NB4 (cell line): ENCODE results near the gene OR2T6.
"Not testable (repeated sequence)": the region's sequence is repeated elsewhere in the genome, so short reads cannot be mapped to it uniquely, and the experiment has no call there.

Experiments
- DNase-seq: peaks from one replicate; pipeline ENCODE4 v3.0.0; 2010; ENCODE audit warnings: low read depth
- H3K4me3 ChIP-seq: one replicate; pipeline ENCODE4 v1.5.1; 2011; ENCODE audit warnings: mild to moderate bottlenecking, low read depth, low read length, moderate library complexity
- CTCF ChIP-seq: IDR thresholded peaks from one replicate; pipeline ENCODE4 v1.5.1; 2012; ENCODE audit warnings: low read depth, low read length
- MAX ChIP-seq: IDR thresholded peaks from 2 replicates; pipeline ENCODE4 v1.6.1; 2011; ENCODE audit warnings: low read depth, low read length
- MYC ChIP-seq: IDR thresholded peaks from 2 replicates; pipeline ENCODE4 v1.6.1; 2011; ENCODE audit warnings: low read depth, low read length
- POLR2A ChIP-seq: IDR thresholded peaks from 2 replicates; pipeline ENCODE4 v1.6.1; 2011; ENCODE audit warnings: mild to moderate bottlenecking; ENCODE audit not compliant: insufficient read length; ENCODE audit errors: extremely low read depth

The OR2T6 gene

GRCh38 chr1:248416226-248416625, 40.7 kb downstream of the OR2T6 start:
- no peak for DNase-seq
- TF ChIP-seq MAX (no peak), POLR2A (no peak), MYC (no peak), CTCF (no peak)
- H3K4me3 ChIP-seq, result no peak overlapping the region

- TF ChIP-seq MYC (no peak), CTCF (no peak), POLR2A (no peak), MAX (no peak)
These were observed 42.3 kb downstream of the OR2T6 start for GRCh38 chr1:248417854-248418253.

GRCh38 chr1:248421384-248421783, 45.8 kb downstream of the OR2T6 start:
- no peak overlapping the region for H3K4me3 ChIP-seq
- TF ChIP-seq MYC, result no peak
- no peak for TF ChIP-seq POLR2A
- no peak for TF ChIP-seq MAX
- TF ChIP-seq CTCF, result no peak
- DNase-seq, result peak; percentile 4

More at GRCh38 chr1:248417854-248418253, 42.3 kb downstream of the OR2T6 start:
- no peak for DNase-seq
- H3K4me3 ChIP-seq, result no peak overlapping the region

- not testable (repeated sequence) for H3K4me3 ChIP-seq, DNase-seq
These were observed 52.1 kb downstream of the OR2T6 start for GRCh38 chr1:248427526-248428191.

- H3K4me3 ChIP-seq, DNase-seq: not testable (repeated sequence)
These were observed 52.6 kb downstream of the OR2T6 start for GRCh38 chr1:248428192-248428533.

GRCh38 chr1:248431683-248432082, 56.1 kb downstream of the OR2T6 start:
- DNase-seq, H3K4me3 ChIP-seq: not testable (repeated sequence)

GRCh38 chr1:248432201-248432600, 56.7 kb downstream of the OR2T6 start:
- H3K4me3 ChIP-seq, DNase-seq: not testable (repeated sequence)

GRCh38 chr1:248433811-248434415, 58.4 kb downstream of the OR2T6 start:
- DNase-seq, result not testable (repeated sequence)

GRCh38 chr1:248434913-248435312, 59.4 kb downstream of the OR2T6 start:
- not testable (repeated sequence) for DNase-seq, H3K4me3 ChIP-seq

More at GRCh38 chr1:248433811-248434415, 58.4 kb downstream of the OR2T6 start:
- not testable (repeated sequence) for H3K4me3 ChIP-seq

- not testable (repeated sequence) for DNase-seq, H3K4me3 ChIP-seq
These were observed 60.8 kb downstream of the OR2T6 start for GRCh38 chr1:248436303-248436702.

- not testable (repeated sequence) for DNase-seq, H3K4me3 ChIP-seq
These were observed 63.1 kb downstream of the OR2T6 start for GRCh38 chr1:248438668-248439067.

- H3K4me3 ChIP-seq, DNase-seq: not testable (repeated sequence)
These were observed 63.7 kb downstream of the OR2T6 start for GRCh38 chr1:248439283-248439682.
